Anterior cingulate cortex (tissue), 58 donors: ENCODE data around the gene DUSP15.
"Not testable (repeated sequence)": the region's sequence is repeated elsewhere in the genome, so short reads cannot be mapped to it uniquely, and the experiment has no call there.

Source experiments
- DNase-seq, 58 donors: peaks; one replicate each; lab custom pipeline; 2025; lab: John Stamatoyannopoulos, UW

Gene DUSP15

GRCh38 chr20:31826074-31826473, 44.3 kb downstream of the DUSP15 start:
- no peak for DNase-seq

DNA sequence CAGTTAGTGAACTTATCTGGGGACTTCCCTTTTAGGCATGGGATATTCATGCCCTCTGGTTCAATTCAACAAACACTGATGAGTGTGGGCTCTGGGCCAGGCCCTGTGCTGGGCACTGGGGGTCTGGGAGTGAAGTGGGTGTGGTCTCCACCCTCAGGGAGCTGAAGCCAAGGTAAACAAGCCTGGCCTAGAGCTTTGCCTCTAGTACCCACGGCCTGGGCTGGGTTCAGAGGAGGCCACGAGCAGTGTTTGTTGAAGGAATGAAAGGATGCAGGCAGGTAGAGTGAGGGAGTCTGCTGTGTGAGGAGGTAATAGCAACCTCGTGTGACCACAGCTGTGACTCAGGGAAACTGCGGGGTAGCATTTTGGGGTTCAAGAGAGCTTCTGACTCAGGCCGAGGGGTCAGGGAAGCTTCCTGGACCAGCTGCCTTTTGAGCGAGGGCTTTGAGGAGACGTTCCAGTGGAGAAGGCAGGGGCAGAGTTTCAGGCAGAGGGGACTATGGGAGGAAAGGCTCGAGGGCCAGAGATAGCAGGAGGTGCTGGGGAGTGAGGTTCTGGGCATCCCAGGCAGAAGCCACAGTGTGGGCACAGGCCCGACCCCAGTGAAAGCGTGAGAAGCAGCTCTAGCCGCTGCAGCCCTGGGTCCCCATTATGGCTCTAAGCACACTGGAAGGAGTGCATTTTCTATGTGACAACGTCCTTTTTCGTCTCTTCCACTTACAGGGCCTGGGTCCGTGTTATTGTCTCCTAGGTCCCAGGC, 45.6 kb downstream of the DUSP15 start:
- no peak for DNase-seq

DNA sequence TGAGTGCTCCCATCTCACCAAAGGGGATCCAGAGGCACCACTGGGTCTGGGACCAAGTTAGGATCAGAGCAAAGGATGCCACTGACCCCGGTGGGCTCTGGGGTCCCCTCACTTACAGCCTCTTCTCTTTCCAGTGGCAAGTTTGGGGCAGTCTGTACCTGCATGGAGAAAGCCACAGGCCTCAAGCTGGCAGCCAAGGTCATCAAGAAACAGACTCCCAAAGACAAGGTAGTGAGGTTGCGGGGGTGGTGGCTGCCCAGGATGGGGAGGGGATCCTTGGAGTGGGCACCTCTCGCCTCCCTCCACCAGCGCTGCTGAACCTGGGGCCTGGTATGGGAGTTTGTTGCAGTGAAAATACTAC, 46.2 kb downstream of the DUSP15 start:
- no peak for DNase-seq

GRCh38 chr20:31823360-31824124, 46.8 kb downstream of the DUSP15 start:
- DNase-seq = no peak

DNA sequence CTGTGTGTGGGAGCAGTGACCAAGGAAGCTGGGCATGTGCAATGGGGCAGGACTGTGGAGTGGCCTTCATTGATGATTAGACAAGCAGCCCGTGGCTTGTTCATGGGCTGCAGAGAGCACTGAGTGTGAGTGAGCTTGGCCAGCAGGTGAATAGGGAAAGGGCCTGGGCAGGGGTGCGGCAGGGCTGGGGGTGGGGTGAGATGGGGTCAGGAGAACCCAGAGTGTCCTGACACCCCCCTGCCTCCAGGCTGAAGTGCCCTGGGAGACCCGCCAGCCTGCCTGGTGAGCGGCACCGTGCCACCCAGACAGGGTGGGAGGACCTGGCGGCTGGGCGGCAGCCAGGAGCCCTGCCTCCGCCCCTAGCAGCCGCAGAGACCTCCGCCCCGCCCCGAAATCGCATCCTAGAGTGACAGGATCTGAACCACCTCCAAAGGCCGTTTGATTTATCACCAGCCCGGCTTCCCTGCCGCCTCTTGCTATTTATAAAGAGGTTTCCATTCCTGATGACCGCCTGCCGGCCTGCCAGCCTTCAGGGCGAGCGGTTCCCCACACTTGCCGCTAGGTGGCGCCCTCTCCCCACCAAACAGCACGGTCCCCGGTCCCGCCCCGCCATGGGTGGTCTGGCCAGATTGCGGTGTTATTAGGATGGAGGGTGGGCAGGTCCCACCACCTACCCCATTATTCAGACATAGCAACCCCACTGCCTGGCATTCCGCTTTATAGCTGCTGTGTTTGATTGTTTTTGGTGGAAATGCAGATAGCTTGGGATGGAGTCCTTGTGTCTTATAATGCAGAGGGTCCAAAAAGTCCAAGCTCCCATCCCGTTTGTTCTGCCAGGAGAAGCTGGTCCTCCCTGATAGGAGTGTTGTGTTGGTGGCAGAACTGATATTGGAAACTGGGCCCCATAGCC, 47.7 kb downstream of the DUSP15 start:
- DNase-seq = peak in 56 of 58 donors; percentile 6 to 80 (median 51)

DNA sequence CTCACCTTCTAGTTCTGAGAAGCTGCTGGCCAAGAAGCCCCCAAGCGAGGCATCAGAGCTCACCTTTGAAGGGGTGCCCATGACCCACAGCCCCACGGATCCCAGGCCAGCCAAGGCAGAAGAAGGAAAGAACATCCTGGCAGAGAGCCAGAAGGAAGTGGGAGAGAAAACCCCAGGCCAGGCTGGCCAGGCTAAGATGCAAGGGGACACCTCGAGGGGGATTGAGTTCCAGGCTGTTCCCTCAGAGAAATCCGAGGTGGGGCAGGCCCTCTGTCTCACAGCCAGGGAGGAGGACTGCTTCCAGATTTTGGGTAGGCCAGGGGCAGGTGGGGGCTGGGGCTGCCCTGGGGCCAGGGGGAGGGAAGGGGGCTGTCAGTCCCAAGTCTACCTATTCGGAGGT, 48.9 kb downstream of the DUSP15 start:
- DNase-seq = no peak

GRCh38 chr20:31820228-31820627, 50.1 kb downstream of the DUSP15 start:
- DNase-seq = no peak

DNA sequence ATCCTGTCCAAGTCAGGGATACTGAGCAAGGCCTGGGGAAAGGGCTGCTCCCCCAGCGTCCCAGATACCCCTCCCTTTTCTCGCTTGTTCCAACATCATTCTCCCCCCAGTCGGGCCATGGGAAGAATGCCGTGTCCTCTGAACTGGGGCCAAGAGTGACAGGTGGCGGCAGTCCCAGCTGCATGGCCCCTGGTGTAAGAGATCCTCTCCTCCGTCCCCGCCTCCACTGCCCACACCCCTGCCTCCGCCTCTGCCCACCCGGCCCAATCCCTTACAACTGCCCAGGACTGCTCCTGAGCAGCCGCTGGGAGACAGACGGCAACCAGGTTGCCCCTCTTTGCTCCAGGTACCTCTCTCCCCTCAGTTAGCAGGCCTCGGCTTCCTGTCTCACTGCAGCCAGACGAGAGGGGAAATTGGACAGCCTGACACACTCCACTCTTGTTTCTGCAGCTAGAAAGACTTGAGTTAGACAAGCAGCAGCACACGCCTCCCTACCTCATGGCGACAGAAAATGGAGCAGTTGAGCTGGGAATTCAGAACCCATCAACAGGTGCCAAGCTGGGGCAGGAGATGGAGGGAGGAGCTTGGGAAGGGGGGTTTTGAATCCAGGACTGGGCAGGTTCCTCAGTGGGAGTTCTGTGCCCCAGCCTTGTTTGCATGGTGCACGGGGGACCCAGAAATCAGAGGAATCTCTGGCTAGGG, 51.1 kb downstream of the DUSP15 start, which contains the start of gene MYLK2:
TSS of gene MYLK2 (plus strand) at position 274 of the 702 bp plus-strand sequence. CDS start at position 499, 225 bp downstream.
- DNase-seq = no peak

- DNase-seq = no peak
Measured at GRCh38 chr20:31818376-31818908, 51.9 kb downstream of the DUSP15 start.

- DNase-seq = no peak
Measured at GRCh38 chr20:31817461-31817860, 52.9 kb downstream of the DUSP15 start.

DNA sequence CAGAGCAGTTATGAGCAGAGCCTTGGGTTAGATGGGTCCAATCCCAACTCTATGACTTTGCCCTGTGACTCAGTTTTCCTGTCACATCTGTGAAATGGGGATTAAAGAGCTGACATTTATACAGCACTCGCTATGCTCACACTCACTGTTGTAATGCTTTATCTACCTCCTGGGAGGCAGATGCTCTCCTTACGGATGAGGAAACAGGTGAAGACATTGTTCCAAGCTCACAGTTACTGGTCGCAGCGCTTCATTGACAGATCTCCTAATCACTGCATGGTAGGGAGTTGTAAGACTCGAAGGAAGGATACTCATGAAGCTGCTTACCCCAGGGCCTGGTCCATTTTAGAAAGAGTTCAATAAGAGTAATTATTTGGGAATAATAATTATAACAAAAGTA, 54.1 kb downstream of the DUSP15 start:
- no peak for DNase-seq

- DNase-seq = peak in 1 of 58 donors; percentile 30
Measured at GRCh38 chr20:31815408-31816188, 54.7 kb downstream of the DUSP15 start.

DNA sequence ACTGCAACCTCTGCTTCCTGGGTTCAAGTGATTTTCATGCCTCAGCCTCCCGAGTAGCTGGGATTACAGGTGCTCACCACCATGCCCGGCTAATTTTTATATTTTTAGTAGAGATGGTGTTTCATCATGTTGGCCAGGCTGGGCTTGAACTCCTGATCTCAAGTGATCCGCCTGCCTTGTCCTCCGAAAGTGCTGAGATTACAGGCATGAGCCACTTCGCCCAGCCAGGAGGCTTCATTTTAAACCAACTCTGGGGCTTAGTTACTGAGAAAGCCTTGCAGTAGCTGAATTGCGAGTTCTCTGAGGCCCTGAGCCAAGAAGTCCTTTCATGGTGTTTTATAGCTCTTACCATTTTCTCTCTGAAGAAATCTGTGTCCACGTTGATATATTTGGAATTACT, 56.2 kb downstream of the DUSP15 start:
- not testable (repeated sequence) for DNase-seq

DNA sequence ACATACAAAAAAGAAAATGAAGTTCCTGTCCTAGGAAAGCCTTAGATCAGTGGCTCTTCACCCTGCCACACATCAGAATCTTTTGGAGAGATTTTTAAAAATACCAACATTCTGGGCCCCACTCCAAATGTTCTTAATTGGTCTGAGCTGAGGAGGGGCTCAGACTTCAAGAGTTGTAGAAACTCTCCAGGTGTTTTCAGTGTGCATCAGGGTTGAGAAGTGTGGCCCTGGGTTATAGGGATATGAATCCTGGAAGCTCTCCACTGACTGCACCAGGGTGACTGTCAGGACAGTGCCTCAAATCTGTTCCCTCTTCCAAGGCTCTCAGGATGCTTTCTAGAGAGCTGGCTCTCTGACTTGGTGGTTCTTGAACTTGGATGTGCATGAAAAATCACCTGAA, 56.7 kb downstream of the DUSP15 start:
- DNase-seq = no peak

GRCh38 chr20:31811796-31812728, 58.3 kb downstream of the DUSP15 start:
- no peak for DNase-seq

GRCh38 chr20:31811198-31811597, 59.1 kb downstream of the DUSP15 start:
- DNase-seq = no peak
